ENCODE results near the gene MAP1B.

Gene MAP1B

DNA sequence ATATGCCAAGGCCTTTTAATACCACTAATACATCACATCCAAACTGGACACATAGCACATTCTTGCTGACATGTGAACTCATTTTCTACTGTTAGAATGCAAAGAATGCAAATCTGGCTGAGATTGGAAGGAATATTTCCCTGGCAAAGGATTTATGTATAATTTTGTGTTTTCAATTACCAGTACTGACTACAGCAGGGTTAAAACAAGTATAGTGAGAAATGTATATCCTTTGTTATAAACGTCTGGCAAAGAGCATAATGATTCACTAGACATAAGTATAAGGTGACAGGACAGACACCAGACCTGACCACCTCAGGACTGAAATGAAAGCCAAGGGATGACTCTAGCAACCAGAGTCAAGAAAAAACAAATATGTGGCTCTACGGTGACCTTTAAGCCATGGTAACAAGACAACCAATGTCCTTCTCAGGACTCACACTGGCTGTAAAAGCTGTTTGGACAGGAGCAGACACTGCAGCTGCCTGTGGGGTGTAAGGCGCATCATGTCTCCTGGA, 117.7 kb downstream of the MAP1B start:
- H3K4me1 ChIP-seq (ENCODE audit: low read depth, poor library complexity, severe bottlenecking) = peaks cover 33% of the 10 kb centered on the region
- H3K27me3 ChIP-seq (ENCODE audit: insufficient read depth, low read depth) = no peaks in the 10 kb centered on the region
- H3K4me2 ChIP-seq = no peak overlapping the region
- H3K4me3 ChIP-seq (IDR thresholded peaks at IDR 0.05; ENCODE audit: insufficient read depth, low read depth, low read length) = no peak overlapping the region
- peaks cover 6% of the 10 kb centered on the region; the same call in 1 of the 2 replicates for H3K36me3 ChIP-seq (ENCODE audit: insufficient read depth)
- H3K79me2 ChIP-seq (ENCODE audit: insufficient read depth, low read depth) = no peaks in the 10 kb centered on the region
- H3K9ac ChIP-seq = no peak overlapping the region
- no peak overlapping the region for H2AFZ ChIP-seq (ENCODE audit: low read depth)
- TF ChIP-seq, protein P1, sequence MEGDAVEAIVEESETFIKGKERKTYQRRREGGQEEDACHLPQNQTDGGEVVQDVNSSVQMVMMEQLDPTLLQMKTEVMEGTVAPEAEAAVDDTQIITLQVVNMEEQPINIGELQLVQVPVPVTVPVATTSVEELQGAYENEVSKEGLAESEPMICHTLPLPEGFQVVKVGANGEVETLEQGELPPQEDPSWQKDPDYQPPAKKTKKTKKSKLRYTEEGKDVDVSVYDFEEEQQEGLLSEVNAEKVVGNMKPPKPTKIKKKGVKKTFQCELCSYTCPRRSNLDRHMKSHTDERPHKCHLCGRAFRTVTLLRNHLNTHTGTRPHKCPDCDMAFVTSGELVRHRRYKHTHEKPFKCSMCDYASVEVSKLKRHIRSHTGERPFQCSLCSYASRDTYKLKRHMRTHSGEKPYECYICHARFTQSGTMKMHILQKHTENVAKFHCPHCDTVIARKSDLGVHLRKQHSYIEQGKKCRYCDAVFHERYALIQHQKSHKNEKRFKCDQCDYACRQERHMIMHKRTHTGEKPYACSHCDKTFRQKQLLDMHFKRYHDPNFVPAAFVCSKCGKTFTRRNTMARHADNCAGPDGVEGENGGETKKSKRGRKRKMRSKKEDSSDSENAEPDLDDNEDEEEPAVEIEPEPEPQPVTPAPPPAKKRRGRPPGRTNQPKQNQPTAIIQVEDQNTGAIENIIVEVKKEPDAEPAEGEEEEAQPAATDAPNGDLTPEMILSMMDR (conservative IDR thresholded peaks at IDR 0.05; ENCODE audit: low read depth, low read length) = no peak
- H3K27ac ChIP-seq = no peak overlapping the region
- H4K20me1 ChIP-seq (ENCODE audit: insufficient read depth) = peaks cover 6% of the 10 kb centered on the region; the same call in 1 of the 2 replicates

DNA sequence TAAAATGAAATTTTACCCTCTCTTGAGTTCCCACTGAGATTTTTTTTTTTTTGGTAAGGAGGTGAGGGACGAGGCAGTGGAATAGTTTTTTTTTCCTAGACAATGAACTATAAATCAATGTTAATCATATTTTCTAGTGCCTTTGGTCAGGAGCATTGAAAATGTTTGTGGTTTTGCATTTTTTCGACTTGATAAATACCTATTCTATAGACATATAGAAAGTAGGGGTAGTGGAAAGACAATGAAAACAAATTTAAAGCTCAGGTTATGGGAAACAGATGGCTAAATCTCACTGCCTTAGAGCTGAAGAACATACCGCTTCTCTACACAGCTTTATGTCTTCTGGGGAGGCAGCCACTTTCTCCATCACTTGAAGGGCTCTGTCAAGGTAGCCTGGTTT, 118.5 kb downstream of the MAP1B start:
- Histone ChIP-seq H2AFZ (ENCODE audit: low read depth) (no peak overlapping the region), H3K9ac (no peak overlapping the region), H4K20me1 (ENCODE audit: insufficient read depth) (peaks cover 6% of the 10 kb centered on the region; the same call in 1 of the 2 replicates), H3K4me3 (IDR thresholded peaks at IDR 0.05; ENCODE audit: insufficient read depth, low read depth, low read length) (no peak overlapping the region), H3K36me3 (ENCODE audit: insufficient read depth) (no peaks in the 10 kb centered on the region), H3K4me1 (ENCODE audit: low read depth, poor library complexity, severe bottlenecking) (peaks cover 27% of the 10 kb centered on the region), H3K4me2 (no peak overlapping the region), H3K79me2 (ENCODE audit: insufficient read depth, low read depth) (no peaks in the 10 kb centered on the region), H3K27ac (no peak overlapping the region), H3K27me3 (ENCODE audit: insufficient read depth, low read depth) (no peaks in the 10 kb centered on the region)
- TF ChIP-seq, protein P1 (conservative IDR thresholded peaks at IDR 0.05; ENCODE audit: low read depth, low read length) = no peak

DNA sequence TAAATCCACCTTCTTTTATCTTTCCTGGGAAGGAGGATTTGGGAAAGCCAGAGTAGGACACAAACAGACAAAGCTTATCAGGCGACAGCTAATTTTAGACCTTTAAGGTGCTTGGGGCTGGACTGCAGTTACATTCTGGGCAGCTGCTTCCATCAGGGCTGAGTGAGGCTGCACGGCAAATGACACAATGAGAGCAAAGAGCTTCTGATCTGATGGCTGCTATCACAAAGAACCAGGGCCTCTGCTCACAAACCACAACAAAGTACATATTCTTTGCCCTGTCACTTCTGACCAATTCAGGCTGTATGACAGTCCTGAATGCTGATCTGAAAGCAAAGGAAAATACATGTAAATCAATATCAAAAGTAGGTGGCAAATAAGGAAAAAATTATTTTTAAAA, 119.7 kb downstream of the MAP1B start:
- H4K20me1 ChIP-seq (ENCODE audit: insufficient read depth) = no peaks in the 10 kb centered on the region
- TF ChIP-seq, protein P1 (conservative IDR thresholded peaks at IDR 0.05; ENCODE audit: low read depth, low read length) = no peak
- H3K79me2 ChIP-seq (ENCODE audit: insufficient read depth, low read depth) = no peaks in the 10 kb centered on the region
- peaks cover 24% of the 10 kb centered on the region for H3K4me1 ChIP-seq (ENCODE audit: low read depth, poor library complexity, severe bottlenecking)
- H3K36me3 ChIP-seq (ENCODE audit: insufficient read depth) = no peaks in the 10 kb centered on the region
- H3K4me2 ChIP-seq = no peak overlapping the region
- no peak overlapping the region for H3K9ac ChIP-seq
- H3K27ac ChIP-seq = no peak overlapping the region
- H3K27me3 ChIP-seq (ENCODE audit: insufficient read depth, low read depth) = no peaks in the 10 kb centered on the region
- H3K4me3 ChIP-seq (IDR thresholded peaks at IDR 0.05; ENCODE audit: insufficient read depth, low read depth, low read length) = no peak overlapping the region
- H2AFZ ChIP-seq (ENCODE audit: low read depth) = no peak overlapping the region

DNA sequence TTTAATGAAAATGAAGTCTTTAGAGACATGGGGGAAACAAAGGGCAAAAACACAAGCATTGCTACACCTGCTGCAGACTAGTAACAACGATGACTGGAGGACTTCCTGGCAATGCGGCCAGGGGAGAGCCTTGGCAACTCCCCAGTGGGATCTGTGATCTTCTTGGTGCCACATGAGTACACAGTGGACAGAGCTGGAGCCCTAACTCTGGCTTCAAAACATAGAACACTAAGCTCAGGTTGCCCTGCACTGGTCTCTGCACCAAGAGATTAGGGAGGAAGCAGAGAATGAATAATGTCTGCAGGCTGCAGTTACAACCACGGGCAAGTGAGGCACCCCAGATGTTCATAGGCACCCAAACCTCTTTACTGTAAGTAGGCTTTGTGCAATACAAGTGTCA, 121.7 kb downstream of the MAP1B start:
- no peaks in the 10 kb centered on the region for H3K36me3 ChIP-seq (ENCODE audit: insufficient read depth)

More for the DNA sequence above, 121.7 kb downstream of the MAP1B start:
- Histone ChIP-seq H4K20me1 (ENCODE audit: insufficient read depth) (0 out of 2 replicates have a peak, but pooled peaks cover 3% of the 10 kb centered on the region), H3K27ac (no peak overlapping the region), H3K27me3 (ENCODE audit: insufficient read depth, low read depth) (no peaks in the 10 kb centered on the region), H3K4me2 (no peak overlapping the region), H3K4me1 (ENCODE audit: low read depth, poor library complexity, severe bottlenecking) (peaks cover 30% of the 10 kb centered on the region), H3K9ac (no peak overlapping the region), H2AFZ (ENCODE audit: low read depth) (no peak overlapping the region), H3K4me3 (IDR thresholded peaks at IDR 0.05; ENCODE audit: insufficient read depth, low read depth, low read length) (no peak overlapping the region), H3K79me2 (ENCODE audit: insufficient read depth, low read depth) (no peaks in the 10 kb centered on the region)
- TF ChIP-seq, protein P1 (conservative IDR thresholded peaks at IDR 0.05; ENCODE audit: low read depth, low read length) = no peak
